Activated naive CD8-positive, alpha-beta T cell treated with anti-CD3 and anti-CD28 coated beads, Interleukin-2, amount 10 ng/mL, durations not matched to agents 7 days and 5 days (primary cell): ENCODE results near the gene MRGPRX2. TPM values are rescaled to one million over a fixed set of nuclear protein-coding genes. Genes with fewer than 3 reads are reported as not detected.

Experiments used
- ATAC-seq: fragments of 150-1000 bp; cut with Tn5 transposase; one replicate; pipeline ENCODE4 v1.10.0; 2021; ENCODE audit warnings: low read depth, moderate library complexity
- POLR2A ChIA-PET: fragments of 350-600 bp; sonication (Branson Sonifier 250); formaldehyde crosslinking; loops from one replicate; lab custom pipeline; 2021; ENCODE audit warnings: antibody characterized with exemption; lab: Charles Lee
- DNase-seq: peaks from one replicate; pipeline ENCODE4 v3.0.0; 2021
- H3K27ac Mint-ChIP-seq: one replicate; pipeline ENCODE4 v1.8.0; 2022; ENCODE audit warnings: mild to moderate bottlenecking, mixed read lengths
- H3K27me3 Mint-ChIP-seq: one replicate; pipeline ENCODE4 v1.8.0; 2022; ENCODE audit warnings: mild to moderate bottlenecking, moderate library complexity, mixed read lengths
- H3K36me3 Mint-ChIP-seq: one replicate; pipeline ENCODE4 v1.8.0; 2021; ENCODE audit warnings: mild to moderate bottlenecking, mixed read lengths
- H3K4me1 Mint-ChIP-seq: one replicate; pipeline ENCODE4 v1.8.0; 2021; ENCODE audit warnings: mixed read lengths
- H3K4me3 Mint-ChIP-seq: one replicate; pipeline ENCODE4 v1.8.0; 2022; ENCODE audit warnings: mild to moderate bottlenecking, moderate library complexity, mixed read lengths
- H3K9me3 Mint-ChIP-seq: one replicate; pipeline ENCODE4 v1.8.0; 2021; ENCODE audit warnings: mixed read lengths
- total RNA-seq, 2 experiments: library from RNA; stranded (reverse); gene quantifications; one replicate each; pipeline ENCODE4 v1.2.3, GENCODE V29; 2021

The MRGPRX2 gene
- total RNA-seq, 2 experiments from 2014 or later = not detected

- POLR2A ChIA-PET = no interaction called here
- ATAC-seq = no peak
- H3K9me3 Mint-ChIP-seq = peaks cover 7% of the 10 kb centered on the region
- no peaks in the 10 kb centered on the region for H3K36me3 Mint-ChIP-seq
- H3K4me1 Mint-ChIP-seq = no peaks in the 10 kb centered on the region
- DNase-seq = no peak
- no peak overlapping the region for H3K27ac Mint-ChIP-seq
- peaks cover 11% of the 10 kb centered on the region for H3K27me3 Mint-ChIP-seq
- no peak overlapping the region for H3K4me3 Mint-ChIP-seq
Measured at GRCh38 chr11:19013181-19013857, 47.2 kb downstream of the MRGPRX2 start.

- Mint-ChIP-seq H3K27ac (no peak overlapping the region), H3K36me3 (no peaks in the 10 kb centered on the region), H3K4me3 (no peak overlapping the region), H3K27me3 (peaks cover 9% of the 10 kb centered on the region), H3K4me1 (no peaks in the 10 kb centered on the region), H3K9me3 (peaks cover 9% of the 10 kb centered on the region)
- ATAC-seq (no peak), DNase-seq (no peak)
- POLR2A ChIA-PET = no interaction called here
Measured at GRCh38 chr11:19012636-19013035, 47.9 kb downstream of the MRGPRX2 start.

Other genes with a start within 250 kb of the MRGPRX2 start
- gene MRGPRX1, start 121.3 kb downstream of the MRGPRX2 start, total RNA-seq = not detected
- 10 to 100 TPM; 21.2 to 21.3 TPM for gene ZDHHC13, start 56.5 kb upstream of the MRGPRX2 start, total RNA-seq
- not detected for gene CSRP3, start 141.3 kb upstream of the MRGPRX2 start, total RNA-seq
- gene E2F8, start 180.2 kb upstream of the MRGPRX2 start, total RNA-seq = 10 to 100 TPM; 26.9 to 27.0 TPM